ENCODE data around the gene INPP4A.

- no peak for TF ChIP-seq PATZ1 (CRISPR knock-in tag; IDR thresholded peaks at IDR 0.05; ENCODE audit: borderline replicate concordance)
- TF ChIP-seq CREB5 (CRISPR knock-in tag; IDR thresholded peaks at IDR 0.05; ENCODE audit: low read depth) = no peak
These were observed 108.0 kb downstream of the INPP4A start for GRCh38 chr2:98552499-98553179.

All from SK-N-SH treated with all-trans-retinoic acid at 6 μM for 48 hours (cell line).